HG03575 (cell line): ENCODE data around the gene TBC1D17.

ENCODE experiments used
- ATAC-seq: cut with Tn5 transposase; IDR thresholded peaks from one replicate; pipeline ENCODE4 v1.9.1; 2021; ENCODE audit not compliant: unreplicated experiment, insufficient number of reproducible peaks, low FRiP score; ENCODE audit errors: extremely low read depth

The TBC1D17 gene

DNA sequence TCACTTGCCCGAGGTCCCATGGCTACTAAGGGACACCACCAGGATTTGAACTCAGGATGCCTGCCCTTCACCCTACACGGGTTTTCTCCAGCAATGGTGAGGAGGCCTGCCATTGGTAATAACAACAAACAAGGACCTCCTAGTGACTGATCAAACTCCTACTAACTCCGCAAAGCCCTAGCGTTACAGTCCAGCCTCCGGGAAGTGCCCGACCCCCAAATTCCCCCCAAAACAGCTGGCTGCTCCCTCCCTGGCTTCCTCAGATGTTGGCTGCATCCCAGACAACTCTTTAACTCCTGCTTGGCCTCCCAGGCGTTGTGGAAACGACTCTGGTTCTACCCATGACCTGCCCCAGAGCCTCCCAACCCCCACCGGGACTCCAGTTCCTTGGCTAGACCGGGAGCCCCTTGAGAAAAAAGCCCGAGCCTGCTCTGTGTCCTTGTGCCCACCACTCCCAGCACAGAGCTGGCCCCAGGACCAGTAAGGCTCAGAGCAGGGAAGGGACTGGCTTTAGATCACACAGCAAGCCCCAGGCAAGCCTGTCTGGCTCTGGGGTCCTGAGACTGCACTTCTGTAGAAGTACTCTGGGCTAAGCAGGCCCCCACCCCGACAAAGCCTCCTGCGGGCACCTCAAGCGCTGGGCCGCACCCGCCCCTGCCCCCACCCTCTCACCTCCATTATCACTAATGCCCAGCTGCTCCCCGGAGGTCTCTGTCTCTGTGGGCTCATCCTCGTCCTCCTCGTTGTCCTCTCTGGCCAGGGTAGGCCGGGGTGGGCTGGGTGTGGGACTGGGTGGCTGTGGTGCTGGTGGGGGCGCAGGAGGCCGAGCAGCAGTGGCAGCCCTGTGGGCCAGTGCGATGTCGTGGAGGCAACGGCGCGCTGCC, 5.0 kb upstream of the TBC1D17 start:
- no peak for ATAC-seq

- ATAC-seq: no peak
Observed at GRCh38 chr19:49873129-49873521, 4.4 kb upstream of the TBC1D17 start.

GRCh38 chr19:49873834-49874233, 3.7 kb upstream of the TBC1D17 start:
- ATAC-seq: no peak

GRCh38 chr19:49874503-49875157, 2.9 kb upstream of the TBC1D17 start:
- no peak for ATAC-seq

GRCh38 chr19:49875177-49875576, 2.3 kb upstream of the TBC1D17 start:
- ATAC-seq: no peak

DNA sequence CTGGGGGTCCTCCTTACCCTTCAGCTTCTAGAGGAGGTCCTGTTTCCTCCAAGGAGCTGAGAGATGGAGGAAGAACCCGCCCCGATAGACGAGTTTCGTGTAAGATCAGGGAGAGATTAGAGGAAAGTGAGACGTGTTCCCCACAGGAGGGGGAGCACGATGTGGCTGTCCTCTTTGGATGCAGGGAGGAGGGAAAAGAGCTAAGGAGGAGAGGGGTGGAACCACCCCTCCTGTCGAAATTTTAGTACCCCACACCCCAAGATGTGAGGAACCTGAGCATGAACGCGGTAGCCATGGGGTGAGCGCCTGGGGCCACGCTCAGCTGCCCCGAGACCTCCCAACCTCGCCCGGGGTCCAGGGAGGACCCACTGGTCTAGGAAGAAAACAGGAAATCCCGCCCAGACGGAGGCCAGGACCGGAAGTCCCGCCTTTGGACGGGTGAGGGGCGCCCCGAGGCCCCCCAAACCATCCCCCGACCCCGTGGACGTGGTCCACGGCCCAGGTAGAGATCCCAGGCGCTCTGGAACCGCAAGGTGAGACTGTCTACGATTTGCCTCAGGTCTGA, 1.6 kb upstream of the TBC1D17 start:
- no peak for ATAC-seq

DNA sequence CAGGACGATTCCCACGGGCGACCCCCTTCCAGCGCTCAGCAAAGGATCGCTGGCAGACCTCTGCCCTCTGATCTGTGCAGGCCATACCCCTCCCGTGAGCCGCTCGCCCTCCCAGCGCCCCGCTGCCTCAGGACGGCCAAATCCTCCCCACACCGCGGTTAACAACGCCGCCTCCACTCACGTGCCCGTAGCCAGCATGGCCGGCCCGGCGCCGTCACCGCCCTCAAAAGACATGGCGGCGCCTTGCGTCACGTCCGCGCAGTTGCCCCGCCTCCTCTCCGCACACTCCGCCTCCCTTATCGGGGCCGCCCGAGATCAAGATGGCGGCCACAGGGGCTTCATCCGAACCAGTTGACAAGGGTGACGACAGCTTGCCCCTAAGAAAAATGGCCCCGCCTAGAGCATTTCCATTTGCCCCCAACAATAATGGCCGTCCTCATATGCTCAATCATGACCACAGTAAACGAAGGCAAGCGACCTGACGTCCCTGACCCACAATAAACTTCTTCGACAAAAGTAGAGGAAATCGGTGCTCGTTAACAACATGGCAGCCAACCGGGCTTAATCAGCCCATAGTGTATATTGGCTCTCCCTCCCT, 981 bp upstream of the TBC1D17 start:
- ATAC-seq: no peak

- peak; percentile 14 for ATAC-seq
Observed at GRCh38 chr19:49877879-49878743, 609 bp downstream of the TBC1D17 start.

GRCh38 chr19:49878744-49879070, 1.2 kb downstream of the TBC1D17 start:
- no peak for ATAC-seq

DNA sequence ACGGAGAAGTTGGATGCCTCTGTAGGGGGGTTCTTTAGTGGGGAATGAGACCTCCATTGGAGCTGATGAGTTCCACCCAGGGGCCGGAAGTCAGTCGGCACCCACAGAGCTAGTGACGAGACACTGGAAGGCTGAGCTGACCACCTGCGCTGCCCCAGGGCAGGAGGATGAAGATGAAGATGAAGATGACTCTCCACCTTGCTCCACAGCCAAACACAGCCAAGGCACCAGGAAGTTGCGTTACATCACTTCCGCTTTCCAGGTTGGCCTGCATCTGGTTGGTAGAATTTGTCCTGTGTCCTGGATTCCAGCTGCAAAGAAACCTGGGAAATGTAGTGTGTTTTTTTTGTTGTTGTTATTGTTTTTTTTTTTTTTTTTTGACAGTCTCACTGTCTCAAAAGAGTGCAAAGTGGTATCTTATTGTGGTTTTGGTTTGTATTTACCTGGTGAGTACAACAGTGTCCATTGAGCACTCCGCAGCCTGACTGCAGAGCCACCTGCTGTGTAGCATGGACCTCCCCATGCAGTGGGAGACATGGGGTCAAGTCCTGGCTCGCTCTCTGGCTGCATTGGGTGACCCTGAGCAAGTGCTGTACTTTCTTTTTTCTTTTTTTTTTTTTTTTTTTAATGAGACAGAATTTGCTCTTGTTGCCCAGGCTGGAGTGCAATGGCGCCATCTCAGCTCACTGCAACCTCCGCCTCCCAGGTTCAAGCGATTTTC, 1.9 kb downstream of the TBC1D17 start:
- no peak for ATAC-seq

GRCh38 chr19:49880162-49880869, 2.8 kb downstream of the TBC1D17 start:
- ATAC-seq: no peak

GRCh38 chr19:49881186-49881585, 3.7 kb downstream of the TBC1D17 start:
- no peak for ATAC-seq

GRCh38 chr19:49881672-49882394, 4.3 kb downstream of the TBC1D17 start:
- no peak for ATAC-seq

DNA sequence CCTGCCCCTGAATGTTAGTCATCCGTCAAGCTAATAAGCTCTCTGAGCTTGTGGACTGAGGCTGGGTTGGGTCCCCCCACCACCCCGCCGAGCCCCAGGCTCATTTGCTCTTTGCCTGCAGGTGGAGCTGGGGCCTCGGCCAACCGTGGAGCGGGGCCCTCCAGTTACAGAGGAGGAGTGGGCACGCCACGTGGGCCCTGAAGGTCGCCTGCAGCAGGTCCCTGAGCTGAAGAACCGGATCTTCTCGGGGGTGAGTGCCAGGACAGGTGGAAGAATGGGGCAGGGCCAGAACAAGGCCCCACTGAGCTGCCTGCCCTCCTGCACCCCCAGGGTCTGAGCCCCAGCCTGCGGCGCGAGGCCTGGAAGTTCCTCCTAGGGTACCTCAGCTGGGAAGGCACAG, 5.1 kb downstream of the TBC1D17 start:
- ATAC-seq: no peak

- no peak for ATAC-seq
Observed at GRCh38 chr19:49883094-49883493, 5.6 kb downstream of the TBC1D17 start.

- ATAC-seq: no peak
Observed at GRCh38 chr19:49884109-49884508, 6.6 kb downstream of the TBC1D17 start.

- no peak for ATAC-seq
Observed at GRCh38 chr19:49884760-49885159, 7.3 kb downstream of the TBC1D17 start.
